GM21447 (cell line): ENCODE results near the gene ABCA4.

ENCODE experiments used
- ATAC-seq: cut with Tn5 transposase; IDR thresholded peaks from one replicate; pipeline ENCODE4 v1.9.1; 2021; ENCODE audit not compliant: unreplicated experiment

Gene ABCA4

GRCh38 chr1:94029130-94029993 lies 91.6 kb downstream of the ABCA4 start:
- no peak for ATAC-seq

- ATAC-seq, result no peak
Observed at GRCh38 chr1:94027721-94028515, 93.0 kb downstream of the ABCA4 start.

- no peak for ATAC-seq
Observed at GRCh38 chr1:94026619-94027380, 94.1 kb downstream of the ABCA4 start.

GRCh38 chr1:94025383-94026340 lies 95.3 kb downstream of the ABCA4 start:
- no peak for ATAC-seq

GRCh38 chr1:94024104-94024792 lies 96.7 kb downstream of the ABCA4 start:
- ATAC-seq, result no peak

GRCh38 chr1:94022471-94023189 lies 98.3 kb downstream of the ABCA4 start:
- no peak for ATAC-seq

GRCh38 chr1:94020764-94021579 lies 100.0 kb downstream of the ABCA4 start:
- ATAC-seq, result no peak

GRCh38 chr1:94019327-94019726 lies 101.6 kb downstream of the ABCA4 start:
- ATAC-seq, result no peak

GRCh38 chr1:94017155-94017829 lies 103.7 kb downstream of the ABCA4 start:
- no peak for ATAC-seq

GRCh38 chr1:94015489-94015817 lies 105.5 kb downstream of the ABCA4 start:
- ATAC-seq, result no peak

- no peak for ATAC-seq
Observed at GRCh38 chr1:94014635-94015488, 106.1 kb downstream of the ABCA4 start.

- no peak for ATAC-seq
Observed at GRCh38 chr1:94014087-94014486, 106.9 kb downstream of the ABCA4 start.

- ATAC-seq, result no peak
Observed at GRCh38 chr1:94013367-94013878, 107.5 kb downstream of the ABCA4 start.

GRCh38 chr1:94012708-94013366 lies 108.1 kb downstream of the ABCA4 start:
- ATAC-seq, result no peak

- no peak for ATAC-seq
Observed at GRCh38 chr1:94011709-94012595, 109.0 kb downstream of the ABCA4 start.
